ENCODE data around the gene SSR1.
"Not testable (repeated sequence)": the region's sequence is repeated elsewhere in the genome, so short reads cannot be mapped to it uniquely, and the experiment has no call there.

The SSR1 gene

DNA sequence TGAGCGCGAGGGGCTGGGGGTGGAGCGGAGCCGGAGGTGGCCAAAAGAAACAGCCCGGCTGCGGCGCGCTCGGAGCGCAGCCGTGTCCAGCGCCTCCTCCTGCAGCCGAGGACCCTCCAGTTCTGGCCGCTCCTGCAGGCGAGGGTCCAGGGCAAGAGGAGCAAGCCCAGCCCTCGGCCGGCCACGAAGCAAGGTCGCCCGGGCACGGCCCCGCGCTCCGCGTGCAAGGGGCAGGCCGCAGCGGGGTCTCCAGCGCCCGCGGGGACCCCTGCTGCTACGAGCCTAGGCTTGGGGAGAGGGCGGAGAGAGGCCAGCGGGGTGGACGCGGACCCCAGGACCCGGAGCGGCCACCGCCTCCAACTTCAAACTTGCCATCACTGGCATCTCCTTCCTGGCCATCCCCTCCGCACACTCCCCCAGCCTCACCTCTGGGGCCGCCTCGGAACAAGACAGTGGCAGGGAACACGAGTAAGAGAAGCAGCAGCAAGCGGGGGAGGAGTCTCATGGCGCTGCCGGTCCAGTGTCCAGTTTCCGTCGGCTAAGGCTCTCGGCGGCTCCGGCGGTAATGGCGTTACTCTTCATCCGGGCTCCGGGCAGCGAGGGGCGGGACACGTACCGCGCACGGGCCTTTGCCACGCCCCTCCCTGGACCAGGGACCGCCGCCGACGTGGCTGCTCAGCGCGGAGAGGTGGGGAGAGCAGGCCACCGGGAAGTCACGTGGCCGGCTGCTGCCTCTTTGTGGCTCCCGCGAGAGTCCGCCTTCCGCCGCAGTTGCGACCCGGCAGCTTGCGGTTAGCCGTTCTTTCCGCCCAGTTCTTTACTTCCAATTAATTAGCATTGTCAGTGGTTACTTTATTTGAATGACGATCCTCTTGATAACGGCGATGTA is at the start of gene SSR1:
Gene SSR1 (minus strand): TSS at position 584 of the 889 bp plus-strand sequence. CDS start 79 bp downstream, at position 505.
- in situ Hi-C loops (cut with MboI; ENCODE audit: low sequenced_read_pairs) = no loop called here

DNA sequence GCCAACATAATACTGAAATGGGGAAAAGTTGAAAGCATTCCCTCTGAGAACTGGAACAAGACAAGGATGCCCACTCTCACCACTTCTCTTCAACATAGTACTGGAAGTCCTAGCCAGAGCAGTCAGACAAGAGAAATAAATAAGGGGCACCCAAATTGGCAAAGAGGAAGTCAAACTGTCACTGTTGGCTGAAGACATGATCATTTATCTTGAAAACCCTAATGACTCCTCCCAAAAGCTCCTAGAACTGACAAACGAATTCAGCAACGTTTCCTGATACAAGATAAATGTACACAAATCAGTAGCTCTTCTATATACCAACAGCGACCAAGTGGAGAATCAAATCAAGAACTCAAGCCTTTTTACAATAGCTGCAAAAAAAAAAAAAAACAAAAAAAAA is 38.9 kb upstream of the SSR1 start:
- in situ Hi-C loops (cut with MboI; ENCODE audit: low sequenced_read_pairs) = not testable (repeated sequence)

DNA sequence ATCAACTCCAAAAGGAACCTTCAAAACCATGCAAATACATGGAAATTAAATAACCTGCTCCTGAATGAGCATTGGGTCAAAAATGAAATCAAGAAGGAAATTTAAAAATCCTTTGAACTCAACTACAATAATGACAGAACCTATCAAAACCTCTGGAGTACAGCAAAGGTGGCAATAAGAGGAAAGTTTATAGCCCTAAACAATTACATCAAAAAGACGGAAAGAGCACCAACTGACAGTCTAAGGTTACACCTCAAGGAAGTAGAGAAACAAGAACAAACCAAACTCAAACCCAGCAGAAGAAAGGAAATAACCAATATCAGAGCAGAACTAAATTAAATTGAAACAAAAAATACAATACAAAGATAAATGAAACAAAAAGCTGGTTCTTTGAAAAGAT is 37.6 kb upstream of the SSR1 start:
- in situ Hi-C loops (cut with MboI; ENCODE audit: low sequenced_read_pairs) = not testable (repeated sequence)

DNA sequence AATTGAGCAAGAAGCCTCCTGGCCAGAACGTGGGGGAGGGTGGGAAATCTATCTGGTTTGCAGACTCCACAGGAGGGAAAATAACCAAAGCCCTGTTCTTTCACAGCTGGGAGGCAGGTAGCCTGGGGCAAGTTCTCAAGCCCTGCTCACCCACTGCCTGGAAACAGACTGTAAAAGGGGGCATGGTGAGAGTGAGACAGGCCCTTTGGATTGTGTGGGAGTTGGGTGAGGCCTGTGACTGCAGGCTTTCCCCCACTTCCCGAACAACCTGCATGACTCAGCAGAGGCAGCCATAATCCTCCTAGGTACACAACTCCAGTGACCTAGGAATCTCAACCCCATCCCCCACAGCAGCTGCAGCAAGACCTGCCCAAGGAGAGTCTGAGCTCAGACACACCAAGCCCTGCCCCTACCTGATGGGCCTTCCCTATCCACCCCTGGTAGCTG is 34.6 kb upstream of the SSR1 start:
- in situ Hi-C loops (cut with MboI; ENCODE audit: low sequenced_read_pairs) = not testable (repeated sequence)

DNA sequence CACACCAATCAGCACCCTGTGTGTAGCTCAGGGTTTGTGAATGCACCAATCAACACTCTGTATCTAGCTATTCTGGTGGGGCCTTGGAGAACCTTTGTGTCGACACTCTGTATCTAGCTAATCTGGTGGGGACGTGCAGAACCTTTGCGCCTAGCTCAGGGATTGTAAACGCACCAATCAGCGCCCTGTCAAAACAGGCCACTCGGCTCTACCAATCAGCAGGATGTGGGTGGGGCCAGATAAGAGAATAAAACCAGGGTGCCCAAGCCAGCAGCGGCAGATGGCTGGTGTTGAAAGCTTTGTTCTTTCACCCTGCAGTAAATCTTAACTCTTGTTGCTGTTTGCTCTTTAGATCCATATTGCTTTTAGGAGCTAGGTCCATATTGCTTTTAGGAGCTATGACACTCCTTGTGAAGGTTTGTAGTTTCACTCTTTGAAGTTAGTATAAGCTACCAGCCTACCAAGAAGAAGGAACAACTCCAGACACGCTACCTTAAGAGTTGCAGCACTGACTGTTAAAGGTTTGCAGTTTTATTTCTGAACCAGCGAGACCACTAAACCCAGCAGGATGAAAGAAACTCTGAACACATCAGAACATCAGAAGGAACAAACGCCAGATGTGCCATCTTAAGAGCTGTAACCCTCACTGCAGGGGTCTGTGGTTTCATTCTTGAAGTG is 31.9 kb upstream of the SSR1 start:
- in situ Hi-C loops (cut with MboI; ENCODE audit: low sequenced_read_pairs) = not testable (repeated sequence)

DNA sequence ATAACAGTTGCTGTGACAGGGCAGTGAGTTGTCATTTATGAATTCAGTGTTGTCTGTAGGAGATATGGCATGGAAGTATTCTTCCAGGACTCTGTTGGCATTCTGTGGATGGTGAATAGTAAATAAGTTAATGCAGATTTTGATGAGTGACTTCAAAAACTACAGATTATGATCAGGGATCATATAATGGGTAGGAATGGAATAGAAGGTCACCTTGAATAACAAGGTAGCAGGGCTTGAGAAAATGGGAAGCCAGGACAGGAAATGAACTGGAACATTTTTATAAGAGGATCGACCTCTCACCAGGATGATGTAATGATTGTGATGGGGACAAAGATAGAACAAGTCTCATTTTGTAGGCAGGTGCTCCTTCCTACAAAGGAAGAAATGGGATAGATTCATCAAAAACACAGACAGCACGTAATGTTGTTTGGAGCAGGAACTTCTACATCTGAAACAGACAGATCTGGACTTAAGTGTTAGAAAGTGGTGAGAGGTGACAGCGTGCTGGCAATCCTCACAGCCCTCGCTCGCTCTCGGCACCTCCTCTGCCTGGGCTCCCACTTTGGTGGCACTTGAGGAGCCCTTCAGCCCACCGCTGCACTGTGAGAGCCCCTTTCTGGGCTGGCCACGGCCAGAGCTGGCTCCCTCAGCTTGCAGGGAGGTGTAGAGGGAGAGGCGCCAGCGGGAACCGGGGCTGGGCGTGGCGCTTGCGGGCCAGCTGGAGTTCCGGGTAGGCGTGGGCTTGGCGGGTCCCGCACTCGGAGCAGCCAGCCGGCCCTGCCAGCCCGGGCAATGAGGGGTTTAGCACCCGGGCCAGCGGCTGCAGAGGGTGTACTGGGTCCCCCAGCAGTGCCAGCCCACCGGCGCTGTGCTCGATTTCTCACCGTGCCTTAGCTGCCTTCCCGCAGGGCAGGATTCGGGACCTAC is 30.8 kb upstream of the SSR1 start:
- in situ Hi-C loops (cut with MboI; ENCODE audit: low sequenced_read_pairs) = no loop called here

DNA sequence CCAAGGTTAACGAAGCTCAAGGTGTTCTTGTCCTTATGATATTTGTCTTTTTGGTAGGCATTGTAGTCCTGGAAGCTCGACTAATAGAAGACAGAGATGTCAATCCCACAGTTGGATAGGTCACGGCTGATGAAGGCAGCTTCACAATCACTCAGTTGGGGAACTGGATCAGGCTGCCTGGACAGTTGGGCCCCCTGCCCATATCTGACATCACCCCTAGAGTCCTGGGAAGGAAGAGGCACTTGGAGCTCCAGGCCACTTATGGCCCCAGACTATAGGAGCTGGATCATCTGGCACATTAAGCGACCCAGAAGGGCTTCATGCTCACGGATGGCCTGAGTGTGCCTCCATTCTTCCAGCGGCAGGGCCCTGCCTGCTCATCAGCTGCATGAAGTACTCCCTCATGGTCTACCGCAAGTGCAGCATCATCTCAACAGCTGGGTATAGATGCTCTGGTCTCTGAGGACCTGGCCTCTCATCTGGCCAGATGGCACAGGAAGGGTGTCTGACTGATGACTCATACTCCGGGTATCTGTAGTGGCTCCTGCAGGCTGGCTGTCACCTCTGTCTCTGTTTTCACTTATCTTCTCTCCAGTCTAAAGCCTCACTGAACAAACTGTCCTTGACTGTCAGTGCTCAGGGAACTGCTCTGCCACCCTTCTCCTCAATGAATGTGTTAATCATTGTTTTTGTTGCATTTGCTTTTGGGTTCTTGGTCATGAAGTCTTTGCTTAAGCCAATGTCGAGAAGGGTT is 29.2 kb upstream of the SSR1 start:
- in situ Hi-C loops (cut with MboI; ENCODE audit: low sequenced_read_pairs) = no loop called here

DNA sequence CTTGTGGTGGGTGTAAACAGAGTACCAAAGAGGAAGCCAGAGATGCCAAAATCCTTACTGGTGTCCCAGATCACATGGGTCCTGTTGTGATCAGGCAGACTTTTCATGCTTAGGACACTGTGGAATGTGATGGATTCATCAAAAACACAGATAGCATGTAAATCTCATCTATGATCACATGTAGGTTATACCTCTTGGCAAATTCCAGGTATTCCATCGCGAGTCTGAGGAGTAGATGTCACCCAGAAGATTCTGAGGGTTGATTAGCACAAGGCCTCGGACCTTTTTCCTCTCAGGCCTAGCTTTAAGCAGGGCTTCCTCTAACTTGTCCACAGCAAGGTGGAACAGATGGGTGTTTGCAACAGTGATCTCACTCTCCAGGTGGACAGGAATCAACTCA is 28.3 kb upstream of the SSR1 start:
- in situ Hi-C loops (cut with MboI; ENCODE audit: low sequenced_read_pairs) = no loop called here

DNA sequence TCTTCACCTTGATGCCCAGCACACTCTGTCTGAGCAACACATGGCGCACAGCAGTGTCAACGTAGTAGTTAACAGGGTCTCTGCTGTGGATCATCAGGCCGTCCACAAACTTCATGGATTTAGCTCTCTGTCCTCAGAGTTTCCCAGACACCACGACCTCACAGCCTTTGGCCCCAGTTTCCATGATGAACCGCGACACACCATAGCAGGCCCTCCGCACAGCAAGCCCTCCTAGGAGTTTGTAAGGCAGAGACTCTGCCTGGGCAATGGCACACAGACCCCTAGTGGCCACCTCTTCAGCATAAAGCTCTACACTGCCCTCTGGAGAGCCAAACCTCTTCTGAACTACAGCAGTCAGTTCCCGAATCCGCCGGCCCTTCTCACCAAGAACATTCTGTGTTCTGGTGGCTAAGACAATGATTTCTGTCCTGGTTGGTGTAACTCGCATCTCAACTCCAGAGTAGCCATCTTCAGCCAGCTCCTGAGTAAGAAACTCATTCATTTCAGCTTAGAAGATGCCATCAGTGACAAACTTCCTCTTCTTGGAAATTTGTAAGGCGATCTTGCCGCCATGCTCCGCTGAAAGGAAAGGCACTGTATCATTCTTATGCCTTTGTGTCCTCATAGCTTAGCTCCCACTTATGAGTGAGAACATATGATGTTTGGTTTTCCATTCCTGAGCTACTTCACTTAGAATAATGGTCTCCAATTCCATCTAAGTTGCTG is 26.2 kb upstream of the SSR1 start:
- in situ Hi-C loops (cut with MboI; ENCODE audit: low sequenced_read_pairs) = not testable (repeated sequence)

DNA sequence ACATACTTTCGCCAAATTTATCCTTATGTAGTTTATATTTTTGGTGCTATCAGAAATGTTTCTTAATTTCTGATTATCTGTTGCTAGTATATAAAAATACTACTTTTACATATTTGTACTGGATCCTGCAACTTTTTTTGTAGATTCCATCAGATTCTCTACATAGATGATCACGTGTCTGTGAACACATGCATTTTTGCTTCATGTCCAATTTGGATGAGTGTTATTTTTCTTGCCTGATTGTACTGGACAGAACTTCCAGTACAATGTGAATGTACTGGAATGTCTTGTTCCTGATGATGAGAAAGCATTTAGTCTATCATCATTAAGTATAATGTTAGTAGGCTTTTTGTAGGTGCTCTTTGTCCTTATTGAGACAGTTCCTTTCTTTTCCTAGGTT is 25.0 kb upstream of the SSR1 start:
- in situ Hi-C loops (cut with MboI; ENCODE audit: low sequenced_read_pairs) = no loop called here

DNA sequence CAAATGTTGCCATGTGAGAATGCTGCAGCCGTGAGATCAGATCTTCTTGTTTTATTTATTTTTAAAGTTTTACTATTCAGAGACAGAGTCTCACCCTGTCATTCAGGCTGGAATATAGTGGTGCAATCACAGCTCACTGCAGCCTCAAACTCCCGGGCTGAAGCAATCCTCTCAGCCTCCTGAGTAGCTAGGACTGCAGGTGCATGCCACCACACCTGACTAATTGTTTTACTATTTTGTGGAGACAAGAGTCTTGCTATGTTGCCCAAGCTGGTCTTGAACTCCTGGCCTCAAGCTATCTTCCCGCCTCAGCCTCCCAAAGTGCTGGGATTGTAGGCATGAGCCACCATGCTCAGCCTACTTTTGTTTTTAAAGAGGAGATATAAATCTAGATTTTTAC is 22.5 kb upstream of the SSR1 start:
- in situ Hi-C loops (cut with MboI; ENCODE audit: low sequenced_read_pairs) = no loop called here

DNA sequence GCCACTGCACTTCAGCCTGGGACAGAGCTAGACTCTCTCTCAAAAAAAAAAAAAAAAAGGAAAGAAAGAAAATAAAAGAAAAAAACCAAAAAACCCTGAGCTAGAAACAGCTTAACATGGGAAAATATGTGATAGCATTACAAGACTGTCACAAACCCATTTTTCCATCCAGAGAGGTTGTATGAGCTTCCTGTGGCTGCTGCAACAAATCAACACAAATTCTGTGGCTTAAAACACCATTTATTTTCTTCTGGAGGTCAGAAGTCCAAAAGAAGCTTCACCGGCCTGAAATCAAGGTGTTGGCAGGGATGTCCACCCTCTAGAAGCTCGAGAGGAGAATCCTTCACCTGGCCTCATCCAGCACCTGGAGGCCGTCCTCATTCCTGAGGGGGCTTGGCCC is 21.7 kb upstream of the SSR1 start:
- in situ Hi-C loops (cut with MboI; ENCODE audit: low sequenced_read_pairs) = no loop called here

DNA sequence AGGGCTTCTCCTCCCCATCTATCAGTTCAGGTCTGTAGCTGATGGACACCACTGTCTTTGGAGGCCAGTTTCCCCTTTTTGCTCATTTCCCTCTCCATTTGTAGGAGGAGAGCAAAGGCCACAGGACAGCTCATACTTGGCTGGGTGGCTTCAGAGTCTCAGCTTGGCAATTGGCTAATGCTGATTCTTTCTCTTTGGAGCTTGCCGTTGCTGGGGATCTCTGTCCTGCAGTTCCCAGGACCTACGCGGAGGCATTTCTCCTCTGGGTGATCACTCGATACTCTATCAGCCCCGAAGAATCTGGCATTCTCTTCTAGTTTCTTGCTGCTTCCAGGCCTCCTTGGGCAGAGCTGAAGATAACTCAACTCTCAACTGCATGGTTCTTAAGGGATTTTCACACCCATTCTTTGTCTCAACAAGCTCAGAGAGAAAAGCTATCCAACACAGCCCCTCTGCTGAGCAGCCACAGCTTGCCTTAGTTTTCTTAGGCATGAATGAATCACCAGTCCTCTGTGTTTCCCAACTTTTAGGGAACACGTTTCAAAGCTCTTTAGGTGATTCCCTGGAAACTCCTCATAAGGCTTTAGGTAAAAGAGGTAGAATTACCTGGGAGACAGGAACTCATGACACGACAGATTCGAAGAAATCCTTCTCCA is 19.2 kb upstream of the SSR1 start:
- in situ Hi-C loops (cut with MboI; ENCODE audit: low sequenced_read_pairs) = no loop called here

DNA sequence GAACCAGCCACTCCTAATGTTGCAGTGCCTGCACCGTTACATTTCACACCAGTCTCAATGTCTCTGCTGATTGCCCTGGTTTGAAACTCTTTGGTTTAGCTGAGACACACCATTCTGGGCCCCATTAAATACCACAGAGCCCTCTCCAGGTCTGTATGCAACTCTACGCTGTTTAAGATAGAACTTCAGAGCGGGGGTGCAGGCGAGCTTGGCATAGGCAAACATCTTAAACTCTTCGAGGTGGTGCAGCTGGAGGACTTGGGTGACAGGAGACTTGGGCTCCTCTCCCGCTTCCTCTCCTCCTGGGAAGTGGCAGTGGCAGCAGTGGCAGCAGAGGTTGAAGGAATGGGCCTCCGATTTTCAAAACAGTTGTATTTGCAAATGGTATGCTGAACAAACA is 18.5 kb upstream of the SSR1 start:
- in situ Hi-C loops (cut with MboI; ENCODE audit: low sequenced_read_pairs) = no loop called here

DNA sequence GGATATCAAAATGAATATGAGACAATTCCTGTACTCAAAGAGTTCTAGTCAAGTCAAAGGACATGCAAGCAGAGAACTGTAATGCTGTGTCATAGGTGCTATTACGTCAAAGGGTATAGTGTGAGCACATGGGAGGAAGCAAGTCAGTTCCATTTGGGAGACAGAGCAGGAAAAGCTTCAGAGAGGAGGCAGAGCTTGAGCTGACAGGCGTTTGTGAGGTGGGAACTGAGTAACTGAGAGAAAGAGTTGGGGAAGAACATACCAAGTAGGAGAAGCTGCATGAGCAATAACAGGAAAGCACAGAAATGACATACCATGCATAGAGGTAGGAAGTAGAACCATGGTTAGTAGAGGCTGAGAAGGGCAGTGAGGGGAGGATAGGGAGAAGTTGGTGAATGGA is 15.2 kb upstream of the SSR1 start:
- in situ Hi-C loops (cut with MboI; ENCODE audit: low sequenced_read_pairs) = no loop called here

DNA sequence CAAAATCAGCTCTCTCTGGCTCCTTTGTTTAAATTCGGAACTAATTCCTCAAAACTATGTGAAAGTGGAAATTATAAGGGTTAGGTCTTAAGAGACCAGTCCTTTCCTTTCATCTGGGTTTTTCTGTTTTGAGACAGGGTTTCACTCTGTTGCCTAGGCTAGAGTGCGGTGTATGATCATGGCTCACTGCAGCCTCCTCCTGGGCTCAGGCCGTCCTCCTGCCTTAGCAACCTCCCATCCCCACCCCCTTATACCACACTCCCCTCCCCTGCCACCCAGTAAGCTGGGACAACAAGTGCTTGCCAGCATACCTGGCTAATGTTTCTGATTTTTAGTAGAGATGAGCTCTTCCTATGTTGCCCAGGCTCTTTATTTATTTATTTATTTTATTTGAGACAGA is 12.8 kb upstream of the SSR1 start:
- in situ Hi-C loops (cut with MboI; ENCODE audit: low sequenced_read_pairs) = no loop called here

DNA sequence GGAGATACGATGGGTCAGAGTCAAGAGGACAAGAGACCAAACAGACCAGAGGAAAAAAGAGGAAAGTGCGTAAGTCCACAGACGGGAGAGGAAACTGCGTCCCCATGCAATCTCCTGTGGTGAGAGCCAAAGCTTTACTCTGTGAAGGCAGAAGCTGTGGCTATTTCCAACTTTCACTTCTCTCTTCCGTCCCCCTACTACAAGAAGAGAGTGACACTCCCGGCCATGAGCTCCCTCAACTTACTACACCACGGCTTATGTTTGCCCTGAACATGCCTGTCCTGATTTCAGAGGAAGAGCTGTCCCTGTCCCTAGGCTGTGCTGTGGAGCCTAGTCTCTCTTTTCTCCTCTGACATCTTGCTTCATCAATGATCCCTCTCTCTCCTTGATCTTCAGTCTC is 11.5 kb upstream of the SSR1 start:
- in situ Hi-C loops (cut with MboI; ENCODE audit: low sequenced_read_pairs) = no loop called here

DNA sequence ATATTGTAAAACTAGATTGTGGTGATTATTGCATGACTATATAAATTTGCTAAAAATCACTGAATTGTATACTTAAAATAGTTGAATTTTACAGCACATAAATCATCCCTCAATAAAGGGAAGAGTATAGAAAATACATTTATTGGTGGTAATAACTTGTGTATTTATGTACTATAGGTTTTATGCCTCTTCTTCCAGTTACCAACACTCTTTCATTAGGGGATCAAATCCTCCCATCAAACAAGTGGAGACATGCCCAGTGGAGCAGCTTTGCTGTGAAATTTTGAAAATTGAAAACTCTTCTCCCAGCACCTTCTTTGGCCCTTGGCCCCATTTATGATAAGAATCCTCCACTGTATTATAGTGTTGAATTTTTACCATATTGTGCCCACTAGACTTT is 10.1 kb upstream of the SSR1 start:
- in situ Hi-C loops (cut with MboI; ENCODE audit: low sequenced_read_pairs) = no loop called here

DNA sequence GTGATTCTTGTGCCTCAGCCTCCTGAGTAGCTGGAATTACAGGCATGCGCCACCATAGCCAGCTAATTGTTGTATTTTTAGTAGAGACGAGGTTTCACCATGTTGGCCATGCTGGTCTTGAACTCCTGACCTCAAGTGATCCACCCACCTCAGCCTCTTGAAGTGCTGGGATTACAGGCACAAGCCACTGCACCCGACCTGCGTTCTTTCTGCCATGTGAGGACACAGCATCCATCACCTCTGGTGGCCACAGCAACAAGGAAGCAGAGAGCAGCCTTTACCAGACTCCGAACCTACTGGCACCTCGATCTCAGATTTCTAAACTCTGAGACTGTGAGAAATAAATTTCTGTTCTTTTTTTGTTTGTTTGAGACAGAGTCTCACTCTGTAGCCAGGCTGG is 8.9 kb upstream of the SSR1 start:
- in situ Hi-C loops (cut with MboI; ENCODE audit: low sequenced_read_pairs) = not testable (repeated sequence)

All from hTERT RPE-1 (cell line).